ENCODE data around the gene CELSR3.

Gene CELSR3

GRCh38 chr3:48695393-48695753 is 32.7 kb upstream of the CELSR3 start:
- no peak overlapping the region for H3K18ac ChIP-seq (ENCODE audit: low read length)
- H3K9ac ChIP-seq (ENCODE audit: low read length): peak overlapping the region; percentile 13
- H2BK15ac ChIP-seq (replicated peaks; ENCODE audit: low read depth): no peak overlapping the region
- H3K79me2 ChIP-seq (ENCODE audit: control insufficient read depth, insufficient read depth, low read length): peaks cover 49% of the 10 kb centered on the region
- H3K4me2 ChIP-seq (ENCODE audit: low read length): no peak overlapping the region
- peak overlapping the region; percentile 34 for H3K27ac ChIP-seq (ENCODE audit: low read depth, low read length)
- no peak overlapping the region for H3K56ac ChIP-seq (ENCODE audit: low read length)
- H4K8ac ChIP-seq (ENCODE audit: low read depth, low read length): no peak overlapping the region
- H3K79me1 ChIP-seq (ENCODE audit: low read length): peaks cover 28% of the 10 kb centered on the region
- no peak overlapping the region for H3K4me3 ChIP-seq (ENCODE audit: low read length)
- H3K23ac ChIP-seq (ENCODE audit: low read length): no peak overlapping the region
- H3K4me1 ChIP-seq (ENCODE audit: control insufficient read depth, low read depth, low read length): no peaks in the 10 kb centered on the region
- no peak overlapping the region for H4K5ac ChIP-seq (ENCODE audit: low read length)
- WGBS (ENCODE audit: extremely low coverage, insufficient coverage, low lambda C conversion rate): no CpG with 5 or more reads among the region's 9 CpGs
- H2AK5ac ChIP-seq (ENCODE audit: low read length): no peak overlapping the region
- H2BK120ac ChIP-seq (ENCODE audit: low read depth, low read length): no peak overlapping the region
- no peak overlapping the region for H3K4ac ChIP-seq (ENCODE audit: low read depth, low read length)
- H2BK5ac ChIP-seq (ENCODE audit: low read length): no peak overlapping the region
- DNase-seq: peak; percentile 89
- H3K27me3 ChIP-seq (ENCODE audit: insufficient read depth, low read length, poor library complexity): no peaks in the 10 kb centered on the region
- peaks cover 19% of the 10 kb centered on the region for H3K36me3 ChIP-seq (ENCODE audit: control insufficient read depth, insufficient read depth, low read length)

- peaks cover 20% of the 10 kb centered on the region for H3K36me3 ChIP-seq (ENCODE audit: control insufficient read depth, insufficient read depth, low read length)
Measured at GRCh38 chr3:48694610-48695392, 32.1 kb upstream of the CELSR3 start.

GRCh38 chr3:48693826-48694225 is 31.1 kb upstream of the CELSR3 start:
- no peaks in the 10 kb centered on the region for H3K27me3 ChIP-seq (ENCODE audit: insufficient read depth, low read length, poor library complexity)
- no peak overlapping the region for H3K4ac ChIP-seq (ENCODE audit: low read depth, low read length)
- WGBS (ENCODE audit: extremely low coverage, insufficient coverage, low lambda C conversion rate): no CpG with 5 or more reads among the region's 8 CpGs
- H3K23ac ChIP-seq (ENCODE audit: low read length): no peak overlapping the region
- H2BK5ac ChIP-seq (ENCODE audit: low read length): no peak overlapping the region
- H3K56ac ChIP-seq (ENCODE audit: low read length): no peak overlapping the region
- H4K5ac ChIP-seq (ENCODE audit: low read length): no peak overlapping the region
- no peak for DNase-seq
- H3K9ac ChIP-seq (ENCODE audit: low read length): no peak overlapping the region
- peaks cover 34% of the 10 kb centered on the region for H3K79me2 ChIP-seq (ENCODE audit: control insufficient read depth, insufficient read depth, low read length)
- no peak overlapping the region for H4K8ac ChIP-seq (ENCODE audit: low read depth, low read length)
- no peak overlapping the region for H3K18ac ChIP-seq (ENCODE audit: low read length)
- no peak overlapping the region for H2AK5ac ChIP-seq (ENCODE audit: low read length)
- H3K36me3 ChIP-seq (ENCODE audit: control insufficient read depth, insufficient read depth, low read length): peaks cover 24% of the 10 kb centered on the region
- no peak overlapping the region for H2BK15ac ChIP-seq (replicated peaks; ENCODE audit: low read depth)
- no peak overlapping the region for H3K4me3 ChIP-seq (ENCODE audit: low read length)
- H3K79me1 ChIP-seq (ENCODE audit: low read length): peaks cover 27% of the 10 kb centered on the region
- no peak overlapping the region for H2BK120ac ChIP-seq (ENCODE audit: low read depth, low read length)
- no peaks in the 10 kb centered on the region for H3K4me1 ChIP-seq (ENCODE audit: control insufficient read depth, low read depth, low read length)
- H3K27ac ChIP-seq (ENCODE audit: low read depth, low read length): no peak overlapping the region
- H3K4me2 ChIP-seq (ENCODE audit: low read length): no peak overlapping the region

More at GRCh38 chr3:48694610-48695392, 32.1 kb upstream of the CELSR3 start:
- H3K4ac ChIP-seq (ENCODE audit: low read depth, low read length): no peak overlapping the region
- H3K9ac ChIP-seq (ENCODE audit: low read length): peak overlapping the region; percentile 13
- peaks cover 26% of the 10 kb centered on the region for H3K79me1 ChIP-seq (ENCODE audit: low read length)
- H3K23ac ChIP-seq (ENCODE audit: low read length): no peak overlapping the region
- no peak overlapping the region for H4K8ac ChIP-seq (ENCODE audit: low read depth, low read length)
- DNase-seq: peak; percentile 67
- peak overlapping the region; percentile 45 for H3K27ac ChIP-seq (ENCODE audit: low read depth, low read length)
- no peak overlapping the region for H2BK5ac ChIP-seq (ENCODE audit: low read length)
- whole genome bisulfite sequencing (ENCODE audit: extremely low coverage, insufficient coverage, low lambda C conversion rate): no CpG with 5 or more reads among the region's 23 CpGs
- no peak overlapping the region for H3K4me2 ChIP-seq (ENCODE audit: low read length)
- no peaks in the 10 kb centered on the region for H3K4me1 ChIP-seq (ENCODE audit: control insufficient read depth, low read depth, low read length)
- H3K4me3 ChIP-seq (ENCODE audit: low read length): no peak overlapping the region
- H3K56ac ChIP-seq (ENCODE audit: low read length): peak overlapping the region; percentile 64
- H3K79me2 ChIP-seq (ENCODE audit: control insufficient read depth, insufficient read depth, low read length): peaks cover 43% of the 10 kb centered on the region
- H3K27me3 ChIP-seq (ENCODE audit: insufficient read depth, low read length, poor library complexity): no peaks in the 10 kb centered on the region
- no peak overlapping the region for H2AK5ac ChIP-seq (ENCODE audit: low read length)
- H2BK15ac ChIP-seq (replicated peaks; ENCODE audit: low read depth): no peak overlapping the region
- no peak overlapping the region for H3K18ac ChIP-seq (ENCODE audit: low read length)
- H4K5ac ChIP-seq (ENCODE audit: low read length): no peak overlapping the region
- no peak overlapping the region for H2BK120ac ChIP-seq (ENCODE audit: low read depth, low read length)

GRCh38 chr3:48692551-48692950 is 29.9 kb upstream of the CELSR3 start:
- Histone ChIP-seq H3K23ac (ENCODE audit: low read length) (no peak overlapping the region), H3K4me3 (ENCODE audit: low read length) (no peak overlapping the region), H3K4me1 (ENCODE audit: control insufficient read depth, low read depth, low read length) (no peaks in the 10 kb centered on the region), H3K56ac (ENCODE audit: low read length) (no peak overlapping the region), H3K4ac (ENCODE audit: low read depth, low read length) (no peak overlapping the region), H4K8ac (ENCODE audit: low read depth, low read length) (no peak overlapping the region), H3K36me3 (ENCODE audit: control insufficient read depth, insufficient read depth, low read length) (peaks cover 26% of the 10 kb centered on the region), H2BK5ac (ENCODE audit: low read length) (no peak overlapping the region), H3K79me2 (ENCODE audit: control insufficient read depth, insufficient read depth, low read length) (peaks cover 22% of the 10 kb centered on the region), H3K27ac (ENCODE audit: low read depth, low read length) (no peak overlapping the region), H3K27me3 (ENCODE audit: insufficient read depth, low read length, poor library complexity) (no peaks in the 10 kb centered on the region), H2AK5ac (ENCODE audit: low read length) (no peak overlapping the region), H4K5ac (ENCODE audit: low read length) (no peak overlapping the region), H3K18ac (ENCODE audit: low read length) (no peak overlapping the region), H3K9ac (ENCODE audit: low read length) (no peak overlapping the region), H3K4me2 (ENCODE audit: low read length) (no peak overlapping the region), H3K79me1 (ENCODE audit: low read length) (peaks cover 24% of the 10 kb centered on the region), H2BK15ac (replicated peaks; ENCODE audit: low read depth) (no peak overlapping the region), H2BK120ac (ENCODE audit: low read depth, low read length) (no peak overlapping the region)
- no peak for DNase-seq

- H3K4me2 ChIP-seq (ENCODE audit: low read length): no peak overlapping the region
- H3K23ac ChIP-seq (ENCODE audit: low read length): no peak overlapping the region
- no CpG with 5 or more reads among the region's 2 CpGs for WGBS (ENCODE audit: extremely low coverage, insufficient coverage, low lambda C conversion rate)
- H3K4me1 ChIP-seq (ENCODE audit: control insufficient read depth, low read depth, low read length): no peaks in the 10 kb centered on the region
- no peak overlapping the region for H2BK120ac ChIP-seq (ENCODE audit: low read depth, low read length)
- no peaks in the 10 kb centered on the region for H3K27me3 ChIP-seq (ENCODE audit: insufficient read depth, low read length, poor library complexity)
- H3K27ac ChIP-seq (ENCODE audit: low read depth, low read length): no peak overlapping the region
- no peak overlapping the region for H3K18ac ChIP-seq (ENCODE audit: low read length)
- DNase-seq: no peak
- H4K5ac ChIP-seq (ENCODE audit: low read length): no peak overlapping the region
- H3K9ac ChIP-seq (ENCODE audit: low read length): no peak overlapping the region
- no peak overlapping the region for H2BK15ac ChIP-seq (replicated peaks; ENCODE audit: low read depth)
- H3K36me3 ChIP-seq (ENCODE audit: control insufficient read depth, insufficient read depth, low read length): peaks cover 29% of the 10 kb centered on the region
- no peak overlapping the region for H3K56ac ChIP-seq (ENCODE audit: low read length)
- H2BK5ac ChIP-seq (ENCODE audit: low read length): no peak overlapping the region
- H3K4ac ChIP-seq (ENCODE audit: low read depth, low read length): no peak overlapping the region
- no peak overlapping the region for H4K8ac ChIP-seq (ENCODE audit: low read depth, low read length)
- no peak overlapping the region for H2AK5ac ChIP-seq (ENCODE audit: low read length)
- peaks cover 9% of the 10 kb centered on the region for H3K79me2 ChIP-seq (ENCODE audit: control insufficient read depth, insufficient read depth, low read length)
- no peak overlapping the region for H3K4me3 ChIP-seq (ENCODE audit: low read length)
- H3K79me1 ChIP-seq (ENCODE audit: low read length): peaks cover 19% of the 10 kb centered on the region
Measured at GRCh38 chr3:48690846-48691458, 28.3 kb upstream of the CELSR3 start.

Measured in mesendoderm (in vitro differentiated cells).